Omental fat pad (tissue), 4 donors: ENCODE results near the gene TMEM267. TPM values are rescaled to one million over a fixed set of nuclear protein-coding genes. Genes with fewer than 3 reads are reported as not detected.
"Not testable (repeated sequence)": the region's sequence is repeated elsewhere in the genome, so short reads cannot be mapped to it uniquely, and the experiment has no call there.

ENCODE experiments used
- ATAC-seq: fragments of 150-250 bp; one replicate; pipeline ENCODE4 v1.9.1; 2016; ENCODE audit warnings: mild to moderate bottlenecking, moderate library complexity; ENCODE audit not compliant: low FRiP score
- DNase-seq: peaks from one replicate; pipeline ENCODE4 v3.0.0-alpha.2; 2019; ENCODE audit warnings: low spot score
- CTCF ChIP-seq, 3 donors: fragments of 450-650 bp; IDR thresholded peaks; one replicate each; pipeline ENCODE4 v1.5.1; 2016 to 2017; ENCODE audit warnings: antibody characterized with exemption in 3 of 3, mild to moderate bottlenecking in 3 of 3, moderate library complexity in 2 of 3
- total RNA-seq, 4 donors: library from RNA; depleted of rRNA; stranded (reverse); fragments of >200 nt; gene quantifications; one replicate each; pipeline ENCODE4 v1.1.0, GENCODE V29; 2016

Gene TMEM267
- total RNA-seq, 4 donors from 2014 or later = 9.0 to 11.0 (median 9.9) TPM

GRCh38 chr5:43456556-43456955 lies 27.1 kb downstream of the TMEM267 start:
- DNase-seq (no peak), ATAC-seq (no peak)
- no peak for TF ChIP-seq CTCF (IDR thresholded peaks at IDR 0.05)

GRCh38 chr5:43441575-43441974 lies 42.1 kb downstream of the TMEM267 start:
- DNase-seq, ATAC-seq: not testable (repeated sequence)

- no peak for ATAC-seq
- TF ChIP-seq CTCF (IDR thresholded peaks at IDR 0.05) = no peak
Observed at GRCh38 chr5:43437062-43437660, 46.5 kb downstream of the TMEM267 start.

GRCh38 chr5:43433382-43433781 lies 50.3 kb downstream of the TMEM267 start:
- DNase-seq (no peak), ATAC-seq (no peak)
- TF ChIP-seq CTCF (IDR thresholded peaks at IDR 0.05) = no peak

More at GRCh38 chr5:43437062-43437660, 46.5 kb downstream of the TMEM267 start:
- no peak for DNase-seq

GRCh38 chr5:43432486-43433375 lies 50.9 kb downstream of the TMEM267 start:
- DNase-seq (no peak), ATAC-seq (no peak)
- TF ChIP-seq CTCF (IDR thresholded peaks at IDR 0.05) = no peak

DNA sequence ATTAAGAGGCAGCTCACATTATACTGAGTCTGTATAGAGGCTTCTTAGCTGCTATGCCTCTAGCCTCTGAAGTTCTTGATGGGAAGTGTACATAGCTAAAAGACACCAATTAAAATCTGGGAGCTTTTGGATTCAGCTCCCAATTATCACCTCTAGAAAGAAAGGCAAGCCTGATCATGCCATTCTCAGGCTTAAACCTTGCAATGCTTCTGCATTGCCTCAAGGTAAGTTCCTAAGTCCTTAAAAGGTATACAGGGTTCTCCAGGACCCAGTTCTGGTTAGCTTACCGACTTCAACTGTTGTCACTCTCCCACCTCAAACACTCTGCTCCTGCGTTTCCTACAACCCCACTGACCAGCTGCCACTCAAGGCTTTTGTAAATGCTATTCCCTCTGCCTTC lies 54.0 kb downstream of the TMEM267 start:
- DNase-seq (no peak), ATAC-seq (no peak)
- TF ChIP-seq CTCF (IDR thresholded peaks at IDR 0.05) = no peak

- no peak for DNase-seq
- no peak for TF ChIP-seq CTCF (IDR thresholded peaks at IDR 0.05)
- no peak for ATAC-seq
Observed at GRCh38 chr5:43429016-43429415, 54.6 kb downstream of the TMEM267 start.
